H1 (cell line): ENCODE data around the gene HTRA1. TPM values are rescaled to one million over a fixed set of nuclear protein-coding genes. Genes with fewer than 3 reads are reported as not detected.

Source experiments
- CHD7 ChIP-seq: fragments of 300-600 bp; sonication (generic); IDR thresholded peaks from 2 replicates; pipeline ENCODE4 v1.7.1; 2012; ENCODE audit warnings: low read length, moderate library complexity, mild to moderate bottlenecking, inconsistent platforms; ENCODE audit not compliant: insufficient replicate concordance
- EP300 ChIP-seq, 2 experiments: IDR thresholded peaks; 1 replicate in 1 of 2; 2 replicates in 1 of 2; pipeline ENCODE4 v1.6.1; 2011 to 2012; ENCODE audit warnings: low read depth in 2 of 2, low read length in 2 of 2, mild to moderate bottlenecking in 2 of 2, borderline replicate concordance in 1 of 2, inconsistent platforms in 1 of 2, moderate library complexity in 1 of 2
- POLR2A ChIP-seq, 2 experiments: IDR thresholded peaks; 1 replicate in 1 of 2; 2 replicates in 1 of 2; pipeline ENCODE4 v1.6.1; 2011; ENCODE audit warnings: low read depth in 2 of 2, low read length in 2 of 2, mild to moderate bottlenecking in 2 of 2; ENCODE audit errors: control extremely low read depth in 1 of 2
- RFX5 ChIP-seq: IDR thresholded peaks from 2 replicates; pipeline ENCODE4 v1.6.1; 2011; ENCODE audit warnings: low read depth, low read length, improper control_type of control experiment, borderline replicate concordance
- polyA plus RNA-seq, 7 experiments: library from polyadenylated mRNA; depleted of rRNA in 3 of 7; stranded (reverse) in 5 of 7; unstranded in 2 of 7; fragments of >200 nt in 5 of 7; fragments of 200-250 nt in 2 of 7; gene quantifications; 1 replicate in 5 of 7; 2 replicates in 1 of 7; 4 replicates in 1 of 7; pipeline versions ENCODE4 v1.2.1 to v1.2.3, GENCODE V29; 2011 to 2013; ENCODE audit warnings: missing spikeins in 2 of 7, mixed read lengths in 2 of 7
- total RNA-seq: library from RNA; stranded (reverse); fragmentation: NEBNext Ultra II Directional; extraction: Animal tissue kit (Norgen Biotek cat#: 25700); gene quantifications from 2 replicates; pipeline ENCODE4 v1.2.1, GENCODE V29; 2021

The HTRA1 gene
- total and polyA plus RNA-seq, 2 of the 8 experiments (the other 6 are each of a cell fraction or from before 2014, with no cell fraction given) = 15.8 to 20.1 TPM

DNA sequence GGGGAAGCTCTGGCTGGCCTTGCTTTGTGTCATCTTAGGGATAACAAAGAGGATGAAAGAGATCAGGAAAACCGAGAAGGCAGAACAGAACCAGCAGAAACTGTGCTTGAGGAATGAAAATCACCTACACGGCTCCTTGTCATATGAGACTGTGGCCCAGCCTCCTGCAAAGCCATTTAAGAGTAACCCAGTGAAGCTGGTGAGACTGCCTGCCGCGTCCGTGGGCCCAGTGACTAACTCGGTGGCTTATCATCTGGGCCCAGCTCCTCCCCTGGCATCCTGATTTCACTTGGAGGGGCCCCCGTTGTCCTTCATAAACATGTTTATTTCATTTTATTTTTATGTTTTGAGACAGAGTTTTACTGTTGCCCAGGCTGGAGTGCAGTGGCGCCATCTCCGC, 30.7 kb downstream of the HTRA1 start (continued):
- TF ChIP-seq CHD7 = no peak
- TF ChIP-seq EP300 (IDR thresholded peaks at IDR 0.05; ENCODE audit: borderline replicate concordance in 1 of 2, low read depth in 2 of 2, low read length in 2 of 2) = no peak
- no peak for TF ChIP-seq RFX5
- TF ChIP-seq POLR2A (IDR thresholded peaks at IDR 0.05; ENCODE audit: control extremely low read depth in 1 of 2, low read depth in 2 of 2, low read length in 2 of 2) = no peak
- TF ChIP-seq, all 59 proteins: peak for 0
